Measurements from ENCODE around the gene COX11.

Gene COX11

GRCh38 chr17:54956791-54957190 is 11.7 kb downstream of the COX11 start:
- no peak for DNase-seq

GRCh38 chr17:54951286-54951685 is 17.2 kb downstream of the COX11 start:
- no peak for DNase-seq

- DNase-seq: no peak
Observed at GRCh38 chr17:54950116-54950515, 18.3 kb downstream of the COX11 start.

DNA sequence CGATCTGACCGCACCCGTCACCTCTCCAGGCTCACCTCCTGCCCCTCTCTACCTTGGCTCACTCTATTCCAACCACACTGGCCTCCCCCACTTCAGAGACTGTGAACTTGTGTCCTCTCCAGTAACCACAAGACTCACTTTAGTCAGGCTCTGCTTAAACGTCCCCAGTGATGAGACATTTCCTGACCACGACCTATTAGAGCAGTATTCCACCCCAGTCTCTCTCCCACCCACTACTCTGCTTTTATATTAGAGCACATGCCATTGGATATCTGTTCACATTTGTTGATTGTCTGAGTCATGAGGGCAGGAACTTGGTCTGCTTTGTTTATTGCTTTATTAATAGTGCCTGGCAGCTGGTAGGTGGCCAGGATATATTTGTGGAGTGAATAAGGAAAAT is 20.1 kb downstream of the COX11 start:
- no peak for DNase-seq

GRCh38 chr17:54947396-54947795 is 21.1 kb downstream of the COX11 start:
- no peak for DNase-seq

- DNase-seq: no peak
Observed at GRCh38 chr17:54945671-54946070, 22.8 kb downstream of the COX11 start.

DNA sequence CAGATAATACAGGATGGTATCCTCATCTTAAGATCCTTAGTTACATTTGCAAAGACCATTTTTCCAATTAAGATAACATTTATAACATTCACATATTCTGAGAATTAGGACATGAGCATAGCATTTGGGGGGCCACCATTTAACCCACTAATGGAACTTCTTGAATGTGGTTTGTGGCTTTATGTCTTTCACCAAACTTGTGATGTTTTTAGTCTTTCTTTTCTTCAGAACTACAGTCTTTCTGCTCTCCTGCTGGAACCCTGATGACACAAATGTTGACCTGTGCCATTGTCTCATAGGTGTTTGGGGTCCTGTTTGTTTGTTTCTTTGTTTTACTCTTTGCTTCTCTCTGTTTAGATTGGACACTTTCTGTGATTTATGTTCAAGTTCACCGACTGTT is 23.2 kb downstream of the COX11 start:
- DNase-seq: no peak

GRCh38 chr17:54944796-54945195 is 23.7 kb downstream of the COX11 start:
- DNase-seq: no peak

- no peak for DNase-seq
Observed at GRCh38 chr17:54941285-54941684, 27.2 kb downstream of the COX11 start.

GRCh38 chr17:54937426-54937825 is 31.0 kb downstream of the COX11 start:
- DNase-seq: no peak

- DNase-seq: no peak
Observed at GRCh38 chr17:54937018-54937417, 31.4 kb downstream of the COX11 start.

DNA sequence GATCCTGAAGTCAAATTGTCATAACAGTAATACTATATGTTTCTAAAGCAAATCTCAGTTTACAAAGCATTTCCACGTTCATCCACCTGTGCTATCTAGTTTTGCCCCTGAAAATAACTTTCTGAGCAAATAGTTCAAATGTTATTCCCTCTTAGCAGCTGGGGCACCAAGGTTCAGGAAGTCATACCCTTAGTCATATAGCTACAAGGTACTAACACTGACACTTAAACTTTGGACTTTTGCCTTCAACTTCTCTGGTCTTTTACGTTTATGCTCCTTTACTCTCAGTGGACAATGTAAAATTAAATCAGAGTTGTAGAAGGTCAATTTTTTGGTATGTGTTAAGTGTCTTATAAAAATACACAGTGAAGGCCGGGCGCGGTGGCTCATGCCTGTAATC is 33.0 kb downstream of the COX11 start:
- DNase-seq: no peak

- DNase-seq: no peak
Observed at GRCh38 chr17:54933921-54934320, 34.5 kb downstream of the COX11 start.

DNA sequence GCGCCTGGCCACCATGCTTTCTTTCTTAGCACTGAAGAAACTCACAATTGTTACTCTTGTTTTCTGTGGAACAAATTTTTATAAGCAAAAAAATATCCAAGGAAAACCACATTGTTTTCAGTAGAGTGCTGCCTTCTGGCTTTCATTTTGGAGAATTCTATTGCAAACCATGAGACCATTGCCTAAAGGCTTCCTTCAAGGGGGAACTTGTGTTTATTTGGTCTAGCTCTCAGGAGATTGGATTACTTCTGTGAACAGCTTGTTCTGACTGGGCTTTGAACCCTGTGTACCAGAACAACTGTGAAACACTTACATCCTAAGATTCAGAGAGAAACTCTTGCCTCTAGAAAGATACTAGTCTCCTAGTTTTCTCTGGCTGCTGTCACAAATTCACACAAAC is 35.7 kb downstream of the COX11 start:
- DNase-seq: no peak

DNA sequence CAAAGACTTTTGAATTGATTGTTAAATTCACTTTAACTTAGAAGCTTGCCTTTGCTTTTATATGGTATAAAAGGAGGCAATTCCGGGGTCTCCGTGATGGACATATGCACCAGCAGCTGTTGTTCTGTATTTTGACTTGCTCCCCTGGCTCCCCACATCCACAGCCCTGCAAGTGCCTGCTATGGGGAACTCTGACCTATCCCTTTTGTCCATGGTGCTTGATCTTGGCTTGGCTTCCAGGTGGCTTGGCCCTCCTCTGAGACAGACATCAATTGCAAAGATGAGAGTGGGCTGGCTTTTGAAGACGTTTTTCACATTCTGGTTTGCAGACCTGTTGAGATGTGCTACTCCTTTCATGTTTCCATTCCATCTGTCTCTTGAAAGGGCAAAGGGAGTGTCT is 40.9 kb downstream of the COX11 start:
- DNase-seq: no peak

DNA sequence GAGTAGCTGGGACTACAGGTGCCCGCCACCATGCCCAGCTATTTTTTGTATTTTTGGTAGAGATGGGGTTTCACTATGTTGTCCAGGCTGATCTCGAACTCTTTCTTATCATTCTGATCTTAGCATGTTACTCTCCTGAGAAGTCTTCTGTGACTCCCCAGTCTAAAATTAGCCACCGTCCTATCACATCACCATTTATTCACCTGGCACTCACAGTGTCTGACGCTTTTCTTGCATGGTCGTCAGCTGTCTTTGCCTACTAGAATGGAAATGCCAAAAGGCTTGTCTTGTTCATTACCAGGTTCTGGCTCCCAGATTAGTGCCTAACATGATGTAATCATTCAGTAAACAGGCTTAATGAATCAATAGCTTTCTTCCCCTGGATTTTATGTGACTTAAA is 44.0 kb downstream of the COX11 start:
- DNase-seq: no peak

- no peak for DNase-seq
Observed at GRCh38 chr17:54920819-54921218, 47.6 kb downstream of the COX11 start.

DNA sequence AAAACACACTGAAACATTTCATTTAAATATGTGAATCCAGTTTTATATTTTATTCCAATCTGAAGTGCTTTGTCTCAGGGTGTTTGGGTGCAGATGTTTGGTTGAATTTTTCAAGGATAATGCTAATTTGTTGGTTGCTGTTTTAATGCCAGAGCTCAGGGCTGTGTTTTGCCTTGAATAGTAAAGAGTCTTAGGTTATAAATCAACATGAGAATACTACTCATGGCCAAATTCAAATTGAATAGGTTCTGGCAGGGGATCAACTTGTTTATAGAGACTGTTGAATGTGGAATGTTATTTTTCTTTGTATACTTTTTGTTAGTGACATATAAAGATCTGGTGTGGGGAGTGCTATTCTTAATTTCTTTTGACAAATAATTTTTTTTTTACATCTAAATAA is 49.0 kb downstream of the COX11 start:
- DNase-seq: no peak

DNA sequence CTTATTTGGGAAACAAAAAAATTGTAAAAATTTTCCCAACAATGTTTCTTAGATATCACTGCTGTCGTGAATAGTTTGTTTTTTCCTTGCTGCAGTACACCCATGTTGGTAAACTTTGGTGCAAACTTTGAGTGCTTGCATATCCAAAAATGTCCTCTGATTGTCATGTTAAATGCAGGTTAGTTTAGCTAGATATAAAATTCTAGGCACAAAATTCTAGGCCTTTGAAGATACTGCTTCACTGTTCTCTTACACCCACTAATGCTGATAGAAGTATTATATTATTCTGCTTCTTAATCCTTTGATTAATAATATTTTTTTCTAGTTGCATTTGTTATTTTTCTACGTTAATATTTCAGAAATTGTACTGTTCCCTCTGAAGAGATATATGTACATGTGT is 51.7 kb downstream of the COX11 start:
- no peak for DNase-seq
